ENCODE results near the gene CLDN24.
"Not testable (repeated sequence)": the region's sequence is repeated elsewhere in the genome, so short reads cannot be mapped to it uniquely, and the experiment has no call there.

- not testable (repeated sequence) for TF ChIP-seq CTCF (IDR thresholded peaks at IDR 0.05; ENCODE audit: poor library complexity); EZH2 (IDR thresholded peaks at IDR 0.05; ENCODE audit: borderline replicate concordance); EZH2phosphoT487 (IDR thresholded peaks at IDR 0.05; ENCODE audit: low read depth, severe bottlenecking, unreplicated experiment)
Measured at GRCh38 chr4:183326387-183326786, 4.2 kb upstream of the CLDN24 start.
